OCI-LY7 (cell line): ENCODE data around the gene SMTNL1. TPM values are rescaled to one million over a fixed set of nuclear protein-coding genes. Genes with fewer than 3 reads are reported as not detected.
A peak's percentile ranks its signal among the peaks of the same experiment; 100 is the strongest.

ENCODE experiments used
- BruUV-seq: library from RNA; stranded (reverse); fragments of 400-500 nt; replicated peaks from 2 replicates; lab custom pipeline; 2021; lab: Mats Ljungman, UMichigan
- CTCF ChIA-PET: fragments of 300-600 bp; sonication (Branson Sonifier 250); formaldehyde crosslinking; loops from one replicate; lab custom pipeline; 2022; ENCODE audit warnings: antibody characterized with exemption; ENCODE audit not compliant: unreplicated experiment; lab: Charles Lee
- POLR2A ChIA-PET: fragments of 300-600 bp; sonication (Branson Sonifier 250); formaldehyde crosslinking; loops from one replicate; lab custom pipeline; 2022; ENCODE audit warnings: antibody characterized with exemption; lab: Charles Lee
- DNase-seq: peaks from one replicate; pipeline ENCODE4 v3.0.0-alpha.2; 2015; ENCODE audit warnings: low spot score
- H2AFZ ChIP-seq: fragments of 200-600 bp; sonication (generic), shearing (Covaris generic); 2 replicates; pipeline ENCODE4 v1.6.1; 2014; ENCODE audit warnings: mild to moderate bottlenecking, antibody characterized with exemption, low read length, moderate library complexity
- H3K27ac ChIP-seq: fragments of 200-600 bp; sonication (generic); 2 replicates; pipeline ENCODE4 v1.5.1; 2014; ENCODE audit warnings: mixed run types, low read depth, mild to moderate bottlenecking, moderate library complexity, low read length, inconsistent platforms; ENCODE audit not compliant: poor library complexity, severe bottlenecking
- H3K36me3 ChIP-seq: fragments of 200-600 bp; sonication (generic); 2 replicates; pipeline ENCODE4 v1.6.1; 2014; ENCODE audit warnings: mild to moderate bottlenecking, antibody characterized with exemption, low read length, moderate library complexity, mixed read lengths; ENCODE audit not compliant: insufficient read depth
- H3K4me1 ChIP-seq: fragments of 200-600 bp; sonication (generic); 2 replicates; pipeline ENCODE4 v1.5.1; 2014; ENCODE audit warnings: mild to moderate bottlenecking, low read length; ENCODE audit not compliant: insufficient read depth, poor library complexity, severe bottlenecking
- H3K4me2 ChIP-seq: fragments of 200-600 bp; sonication (generic); 2 replicates; pipeline ENCODE4 v1.6.1; 2014; ENCODE audit warnings: mild to moderate bottlenecking, low read length
- H3K4me3 ChIP-seq: fragments of 200-600 bp; sonication (generic); 2 replicates; pipeline ENCODE4 v1.5.1; 2014; ENCODE audit warnings: mild to moderate bottlenecking, low read depth, low read length; ENCODE audit not compliant: poor library complexity, severe bottlenecking
- H3K79me2 ChIP-seq: fragments of 200-600 bp; sonication (generic); 2 replicates; pipeline ENCODE4 v1.6.1; 2016; ENCODE audit warnings: low read depth, mild to moderate bottlenecking, low read length, moderate library complexity, mixed read lengths; ENCODE audit not compliant: insufficient read depth
- H3K9me2 ChIP-seq: fragments of 200-600 bp; sonication (generic); 2 replicates; pipeline ENCODE4 v1.6.1; 2016; ENCODE audit warnings: mild to moderate bottlenecking, low read length, mixed read lengths; ENCODE audit not compliant: insufficient read depth
- H3K9me3 ChIP-seq: fragments of 200-600 bp; sonication (generic); 2 replicates; pipeline ENCODE4 v1.6.1; 2014; ENCODE audit warnings: mild to moderate bottlenecking, mixed run types, low read length, mixed read lengths
- H4K20me1 ChIP-seq: fragments of 200-600 bp; sonication (generic); 2 replicates; pipeline ENCODE4 v1.6.1; 2014; ENCODE audit warnings: mild to moderate bottlenecking, antibody characterized with exemption, low read length, moderate library complexity, mixed read lengths; ENCODE audit not compliant: insufficient read depth
- CTCF ChIP-seq: fragments of 200-600 bp; sonication (generic); conservative IDR thresholded peaks from 2 replicates; pipeline ENCODE4 v1.5.1; 2014; ENCODE audit warnings: mild to moderate bottlenecking, antibody characterized with exemption, low read length, moderate library complexity, mixed read lengths
- EZH2phosphoT487 ChIP-seq: fragments of 200-600 bp; sonication (generic); IDR thresholded peaks from 2 replicates; pipeline ENCODE4 v1.6.1; 2018; ENCODE audit warnings: low read depth, borderline replicate concordance, mild to moderate bottlenecking, mixed run types, antibody characterized with exemption, low read length, moderate library complexity, mixed read lengths
- intact Hi-C: fragments of 100-400 bp; cut with micrococcal nuclease; formaldehyde crosslinking; loops from one replicate; pipeline ENCODE4 v1.10.0; 2022; ENCODE audit not compliant: unreplicated experiment
- total RNA-seq, 2 experiments: library from RNA; depleted of rRNA in 1 of 2; stranded (reverse); fragments of >200 nt in 1 of 2; shearing (Covaris generic) in 1 of 2; gene quantifications; 2 replicates each; pipeline ENCODE4 v1.2.3, GENCODE V29; 2014 to 2022

SMTNL1 gene
- total RNA-seq, 2 experiments from 2014 or later: not detected

DNA sequence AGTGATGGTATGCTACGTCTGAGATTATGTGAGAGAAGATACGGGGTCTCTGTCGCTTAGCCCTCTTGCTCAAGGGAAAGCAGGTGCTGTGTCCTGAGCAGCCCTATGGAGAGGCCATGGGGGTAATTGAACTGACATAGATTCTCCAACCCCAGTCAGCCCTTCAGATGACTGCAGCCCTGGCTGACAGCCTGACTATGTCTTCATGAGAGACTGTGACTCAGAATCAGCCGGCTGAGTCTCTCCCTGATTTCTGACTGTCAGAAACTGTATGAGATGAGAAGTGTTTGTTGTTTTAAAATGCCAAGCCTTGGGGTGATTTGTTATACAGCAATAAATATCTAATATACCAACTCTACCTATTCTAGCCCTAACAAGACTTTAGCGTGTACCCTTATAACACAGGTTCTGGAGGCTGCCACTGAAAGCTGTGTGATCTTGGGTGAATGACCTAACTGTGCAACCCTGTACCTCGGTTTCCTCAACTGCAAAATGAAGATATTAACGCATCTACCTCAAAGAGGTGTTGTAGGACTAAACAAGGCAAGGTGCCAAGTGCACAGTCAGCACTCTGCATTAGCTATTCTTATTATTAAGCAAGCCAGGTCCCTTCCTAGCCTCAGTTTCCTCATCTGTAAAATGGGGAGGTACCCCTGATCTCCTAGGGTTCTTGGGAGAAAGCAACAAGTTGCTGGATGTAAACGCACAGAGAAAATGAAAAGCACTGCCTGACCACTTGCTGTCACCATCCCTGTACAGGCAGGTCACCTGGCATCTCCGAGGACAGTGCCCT lies 46.7 kb upstream of the SMTNL1 start:
- DNase-seq: no peak
- no peaks in the 10 kb centered on the region for H3K79me2 ChIP-seq
- peaks cover 84% of the 10 kb centered on the region for H3K36me3 ChIP-seq
- H3K4me1 ChIP-seq: peaks cover 24% of the 10 kb centered on the region
- POLR2A ChIA-PET: no interaction called here
- H3K4me3 ChIP-seq: no peak overlapping the region
- H4K20me1 ChIP-seq: no peaks in the 10 kb centered on the region
- no peak overlapping the region for H3K4me2 ChIP-seq
- no peak for TF ChIP-seq EZH2phosphoT487
- no peak for TF ChIP-seq CTCF
- intact Hi-C loops: no loop called here
- TSS peak; percentile 57 for BruUV-seq
- no peaks in the 10 kb centered on the region for H3K9me3 ChIP-seq
- no peaks in the 10 kb centered on the region for H3K9me2 ChIP-seq
- CTCF ChIA-PET: interaction anchor here (0.8 kb wide), 1 partner anchor 37 kb away, joined by 3 read pairs; no protein-coding TSS in a partner anchor
- H2AFZ ChIP-seq: no peak overlapping the region
- H3K27ac ChIP-seq: no peak overlapping the region

DNA sequence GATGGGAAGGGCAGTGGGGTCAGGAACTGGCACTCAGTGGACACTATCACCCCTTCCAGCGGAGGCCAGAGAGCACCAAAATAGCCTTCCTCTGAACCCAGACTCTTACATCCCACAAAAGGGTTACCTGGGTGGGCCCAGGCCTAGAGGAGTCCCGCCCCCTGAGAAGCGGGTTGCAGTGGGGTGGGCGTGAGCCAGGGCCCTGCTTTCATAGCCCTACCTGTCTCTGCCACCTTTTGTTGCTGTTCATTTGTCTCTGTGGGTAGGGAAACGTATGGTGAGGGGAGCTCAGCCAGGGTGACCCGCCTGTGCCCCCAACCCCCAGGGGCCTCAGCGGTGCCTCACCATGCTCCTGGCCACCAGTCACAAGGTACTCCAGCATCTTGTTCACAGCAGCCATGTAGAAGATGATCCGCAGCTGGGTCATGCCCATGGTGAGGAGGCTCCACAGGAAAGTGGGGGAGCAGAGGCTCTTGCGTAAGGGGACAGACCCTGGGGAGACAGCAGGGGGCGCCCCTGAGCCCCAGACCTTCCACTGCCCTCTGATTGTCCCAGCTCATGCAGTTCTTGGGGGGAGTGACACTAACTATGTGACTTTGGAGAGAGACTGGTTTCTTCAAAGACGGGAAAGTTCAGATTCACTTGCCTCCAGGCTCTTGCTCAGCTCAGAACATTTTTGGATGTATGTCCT lies 45.9 kb upstream of the SMTNL1 start:
- ChIA-PET CTCF (interaction anchor here (0.8 kb wide), 1 partner anchor 36 kb away, joined by 3 read pairs; no protein-coding TSS in a partner anchor), POLR2A (interaction anchor here (0.7 to 3.9 kb wide), 2 partner anchors 24 to 37 kb away, joined by 3 to 64 read pairs; partner anchors contain the start of gene SLC43A1)
- no TSS peak for BruUV-seq
- no peaks in the 10 kb centered on the region for H3K9me3 ChIP-seq
- intact Hi-C loops: no loop called here
- DNase-seq: peak; percentile 59
- H3K4me3 ChIP-seq: no peak overlapping the region
- no peaks in the 10 kb centered on the region for H3K9me2 ChIP-seq
- no peaks in the 10 kb centered on the region for H4K20me1 ChIP-seq
- no peaks in the 10 kb centered on the region for H3K79me2 ChIP-seq
- H3K27ac ChIP-seq: no peak overlapping the region
- peaks cover 86% of the 10 kb centered on the region for H3K36me3 ChIP-seq
- H3K4me1 ChIP-seq: peaks cover 22% of the 10 kb centered on the region
- H3K4me2 ChIP-seq: no peak overlapping the region
- TF ChIP-seq CTCF: peak; percentile 89
- no peak for TF ChIP-seq EZH2phosphoT487
- H2AFZ ChIP-seq: no peak overlapping the region
